ENCODE measurements around the gene STAT5B.
"Not testable (repeated sequence)": the region's sequence is repeated elsewhere in the genome, so short reads cannot be mapped to it uniquely, and the experiment has no call there.

The STAT5B gene

DNA sequence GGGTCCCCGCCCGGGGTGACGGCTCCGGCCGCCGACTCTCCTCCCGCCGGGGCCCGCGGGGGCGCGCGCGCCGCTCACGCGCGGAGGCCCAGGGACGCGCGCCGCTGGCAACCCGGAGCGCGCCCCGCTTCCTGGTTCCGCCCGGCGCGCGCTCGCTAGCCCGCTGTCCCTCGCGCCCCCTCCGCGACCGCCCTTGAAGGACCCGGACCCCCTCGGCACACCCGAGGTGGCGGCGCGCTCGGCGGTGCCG, at the start of gene STAT5B:
Gene STAT5B (minus strand): TSS at position 33 of the 250 bp plus-strand sequence. CDS start 44,264 bp downstream, outside the sequence.
- Histone ChIP-seq H3K4me3 (peak within 1 kb of the TSS; percentile 82 to 99 (median 89)), H3K9me3 (replicated peaks in 1 of 11) (no peaks in the 10 kb centered on the region), H3K36me3 (no peaks in the 10 kb centered on the region), H3K27me3 (no peaks in the 10 kb centered on the region), H3K9ac (peak within 1 kb of the TSS; percentile 92 to 96 (median 93)), H3K27ac (peak within 1 kb of the TSS; percentile 80 to 96 (median 93)), H3K4me1 (peaks cover 44 to 50% (median 48%) of the 10 kb centered on the region in 10 experiments), H4K20me1 (peaks cover 0 to 36% (median 13%) of the 10 kb centered on the region in 11 experiments; a peak in 8 of 22 replicates), H3K4me2 (peak within 1 kb of the TSS; percentile 81 to 99 (median 96))
- no peak for TF ChIP-seq Cebpa-rat (IDR thresholded peaks at IDR 0.05)

DNA sequence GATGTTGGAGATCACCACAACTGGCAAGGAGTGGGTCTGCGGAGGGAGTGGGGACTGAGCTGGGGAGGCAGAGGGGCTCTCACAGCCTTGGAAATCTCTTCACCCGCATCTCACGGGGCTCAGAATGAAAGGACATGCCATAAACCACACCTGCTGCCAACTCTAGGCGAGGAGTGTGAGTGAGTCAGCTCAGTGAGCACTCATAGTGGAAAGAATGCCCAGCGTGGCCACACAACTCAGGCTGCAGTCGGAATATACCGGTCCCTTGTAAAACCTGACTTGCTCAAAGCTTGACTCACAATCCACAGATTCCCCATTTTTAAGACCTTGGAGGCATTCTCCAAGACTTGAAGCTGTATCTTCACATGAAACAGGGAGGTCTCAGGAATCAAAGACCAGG, 48.8 kb upstream of the STAT5B start:
- Histone ChIP-seq H3K27ac (no peak overlapping the region), H3K9me3 (replicated peaks in 1 of 11) (no peaks in the 10 kb centered on the region), H4K20me1 (peaks cover 0 to 56% (median 4%) of the 10 kb centered on the region in 11 experiments; a peak in 8 of 22 replicates), H3K4me3 (no peak overlapping the region), H3K36me3 (peaks cover 32 to 97% (median 82%) of the 10 kb centered on the region in 11 experiments), H3K9ac (no peak overlapping the region), H3K4me1 (peaks cover 8 to 17% (median 12%) of the 10 kb centered on the region in 10 experiments), H3K4me2 (no peak overlapping the region), H3K27me3 (no peaks in the 10 kb centered on the region)
- TF ChIP-seq Cebpa-rat (IDR thresholded peaks at IDR 0.05), result no peak

GRCh38 chr17:42323268-42323773, 47.1 kb upstream of the STAT5B start:
- H3K4me1 ChIP-seq, result peaks cover 20 to 30% (median 26%) of the 10 kb centered on the region in 10 experiments
- H3K27me3 ChIP-seq, result no peaks in the 10 kb centered on the region
- H3K27ac ChIP-seq, result no peak overlapping the region
- no peak overlapping the region for H3K4me3 ChIP-seq
- no peaks in the 10 kb centered on the region for H3K9me3 ChIP-seq (replicated peaks in 1 of 11)
- H3K4me2 ChIP-seq, result no peak overlapping the region
- H4K20me1 ChIP-seq, result peaks cover 0 to 49% (median 4%) of the 10 kb centered on the region in 11 experiments; a peak in 8 of 22 replicates
- no peak for TF ChIP-seq Cebpa-rat (IDR thresholded peaks at IDR 0.05)
- no peak overlapping the region for H3K9ac ChIP-seq
- peaks cover 25 to 97% (median 71%) of the 10 kb centered on the region in 11 experiments for H3K36me3 ChIP-seq

- Histone ChIP-seq H3K4me2 (no peak overlapping the region), H3K36me3 (peaks cover 24 to 97% (median 71%) of the 10 kb centered on the region in 11 experiments), H3K4me3 (no peak overlapping the region), H3K27ac (no peak overlapping the region), H4K20me1 (peaks cover 0 to 49% (median 4%) of the 10 kb centered on the region in 11 experiments; a peak in 8 of 22 replicates), H3K27me3 (no peaks in the 10 kb centered on the region), H3K9me3 (replicated peaks in 1 of 11) (no peaks in the 10 kb centered on the region), H3K4me1 (peaks cover 20 to 30% (median 26%) of the 10 kb centered on the region in 10 experiments), H3K9ac (no peak overlapping the region)
- TF ChIP-seq Cebpa-rat (IDR thresholded peaks at IDR 0.05), result no peak
Measured at GRCh38 chr17:42322382-42323267, 46.4 kb upstream of the STAT5B start.

DNA sequence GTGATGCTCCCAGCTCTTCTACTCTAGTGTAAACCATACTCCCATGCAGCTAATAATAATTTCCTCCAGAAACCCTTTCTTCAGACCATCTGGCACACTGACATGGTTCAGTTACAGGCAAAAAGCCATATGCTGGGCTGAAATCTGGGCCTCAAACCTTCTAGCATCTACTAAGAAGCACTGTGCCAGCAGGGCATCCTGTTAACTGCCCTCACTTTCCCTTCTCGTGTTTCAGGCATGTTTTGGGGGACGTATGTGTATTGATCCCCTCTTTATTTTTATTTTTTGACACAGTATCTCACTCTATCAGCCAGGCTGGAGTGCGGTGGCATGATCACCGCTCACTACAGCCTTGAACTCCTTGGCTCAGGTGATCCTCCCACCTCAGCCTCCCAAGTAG, 45.4 kb upstream of the STAT5B start:
- H3K4me2 ChIP-seq, result no peak overlapping the region
- TF ChIP-seq Cebpa-rat (IDR thresholded peaks at IDR 0.05), result no peak
- no peaks in the 10 kb centered on the region for H3K27me3 ChIP-seq
- H3K9ac ChIP-seq, result peak overlapping the region in 2 of 11 experiments; percentile 7 to 10; a peak in 1 of 22 replicates
- no peak overlapping the region for H3K4me3 ChIP-seq
- H3K4me1 ChIP-seq, result peaks cover 20 to 37% (median 28%) of the 10 kb centered on the region in 10 experiments
- peaks cover 0 to 57% (median 4%) of the 10 kb centered on the region in 11 experiments; a peak in 8 of 22 replicates for H4K20me1 ChIP-seq
- H3K27ac ChIP-seq, result no peak overlapping the region
- peaks cover 24 to 97% (median 71%) of the 10 kb centered on the region in 11 experiments for H3K36me3 ChIP-seq
- no peaks in the 10 kb centered on the region for H3K9me3 ChIP-seq (replicated peaks in 1 of 11)

DNA sequence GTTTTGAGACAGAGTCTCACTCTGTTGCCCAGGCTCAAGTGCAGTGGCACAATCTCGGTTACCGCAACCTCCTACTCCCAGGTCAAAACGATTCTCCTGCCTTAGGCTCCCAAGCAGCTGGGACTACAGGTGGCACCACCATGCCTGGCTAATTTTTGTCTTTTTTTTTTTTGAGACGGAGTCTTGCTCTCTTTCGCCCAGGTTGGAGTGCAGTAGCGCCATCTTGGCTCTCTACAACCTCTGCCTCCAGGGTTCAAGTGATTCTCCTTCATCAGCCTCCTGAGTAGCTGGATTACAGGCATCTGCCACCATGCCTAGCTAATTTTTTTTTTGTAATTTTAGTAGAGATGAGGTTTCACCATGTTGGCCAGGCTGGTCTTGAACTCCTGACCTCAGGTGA, 41.8 kb upstream of the STAT5B start:
- H4K20me1 ChIP-seq, result peaks cover 0 to 45% (median 4%) of the 10 kb centered on the region in 11 experiments; a peak in 10 of 22 replicates
- H3K27me3 ChIP-seq; H3K27ac ChIP-seq; H3K4me3 ChIP-seq; H3K9ac ChIP-seq; H3K4me2 ChIP-seq; H3K9me3 ChIP-seq (replicated peaks in 1 of 11): not testable (repeated sequence)
- H3K36me3 ChIP-seq, result peaks cover 12 to 80% (median 58%) of the 10 kb centered on the region in 11 experiments; a peak in 21 of 22 replicates
- H3K4me1 ChIP-seq, result peaks cover 43 to 72% (median 56%) of the 10 kb centered on the region in 10 experiments

- no peak for TF ChIP-seq Cebpa-rat (IDR thresholded peaks at IDR 0.05)
Measured at GRCh38 chr17:42317266-42317845, 41.2 kb upstream of the STAT5B start.

DNA sequence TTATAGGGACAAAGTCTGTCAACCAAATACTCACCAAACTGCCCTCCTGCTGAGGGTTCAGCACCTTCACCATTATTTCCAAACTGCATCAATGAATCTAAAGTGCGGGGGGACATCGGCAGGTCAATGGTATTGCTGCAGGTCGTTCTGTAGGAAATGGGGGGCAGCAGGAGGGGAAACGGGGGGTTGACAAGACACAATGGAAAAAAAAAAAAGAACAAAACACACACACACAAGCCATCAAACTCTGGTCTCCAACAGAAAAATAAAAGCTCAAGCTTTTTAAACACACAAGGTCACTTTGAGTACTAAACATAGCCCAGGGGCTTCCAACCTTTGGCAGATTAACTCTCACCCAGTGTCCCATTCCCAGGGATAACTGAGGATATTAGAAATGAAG, 40.6 kb upstream of the STAT5B start:
- Histone ChIP-seq H4K20me1 (peaks cover 0 to 48% (median 6%) of the 10 kb centered on the region in 11 experiments; a peak in 12 of 22 replicates), H3K36me3 (peaks cover 6 to 68% (median 48%) of the 10 kb centered on the region in 11 experiments; a peak in 20 of 22 replicates), H3K9me3 (replicated peaks in 1 of 11) (no peaks in the 10 kb centered on the region), H3K27ac (peak overlapping the region in 1 of 11 experiments; percentile 87; a peak in 1 of 22 replicates), H3K9ac (no peak overlapping the region), H3K4me3 (no peak overlapping the region), H3K4me1 (peaks cover 55 to 85% (median 66%) of the 10 kb centered on the region in 10 experiments), H3K27me3 (no peaks in the 10 kb centered on the region; a peak in 1 of 22 replicates), H3K4me2 (peak overlapping the region in 2 of 11 experiments; percentile 90 to 94; a peak in 3 of 22 replicates)
- TF ChIP-seq Cebpa-rat (IDR thresholded peaks at IDR 0.05), result no peak

More at GRCh38 chr17:42317266-42317845, 41.2 kb upstream of the STAT5B start:
- H3K4me2 ChIP-seq, result no peak overlapping the region
- H4K20me1 ChIP-seq, result peaks cover 0 to 47% (median 4%) of the 10 kb centered on the region in 11 experiments; a peak in 7 of 22 replicates
- no peak overlapping the region for H3K27ac ChIP-seq
- H3K9ac ChIP-seq, result no peak overlapping the region
- H3K36me3 ChIP-seq, result peaks cover 12 to 74% (median 54%) of the 10 kb centered on the region in 11 experiments; a peak in 21 of 22 replicates
- H3K4me1 ChIP-seq, result peaks cover 49 to 79% (median 60%) of the 10 kb centered on the region in 10 experiments
- H3K9me3 ChIP-seq (replicated peaks in 1 of 11), result no peaks in the 10 kb centered on the region
- no peaks in the 10 kb centered on the region; a peak in 1 of 22 replicates for H3K27me3 ChIP-seq
- H3K4me3 ChIP-seq, result no peak overlapping the region
